K562 (cell line): ENCODE data around the gene WDR35. TPM values are rescaled to one million over a fixed set of nuclear protein-coding genes. Genes with fewer than 3 reads are reported as not detected.

Experiments
- ATAC-seq: fragments of 200-7000 bp; cut with Tn5 transposase; 3 replicates; pipeline ENCODE4 v1.9.1; 2020; ENCODE audit warnings: moderate library complexity
- BruUV-seq: library from RNA; stranded (reverse); fragments of 400-500 nt; replicated peaks from 2 replicates; lab custom pipeline; 2021; lab: Mats Ljungman, UMichigan
- CTCF ChIA-PET: fragments of 300-600 bp; formaldehyde crosslinking; extraction: SDS; loops from one replicate; lab custom pipeline; 2021; ENCODE audit warnings: low intra/inter-chr PET ratio; lab: Yijun Ruan, JAX
- POLR2A ChIA-PET: fragments of 300-600, 350-650 bp; sonication (Branson Sonifier 250); formaldehyde crosslinking; extraction: SDS; loops from one replicate; lab custom pipeline; 2021; ENCODE audit warnings: antibody characterized with exemption, inconsistent platforms; lab: Yijun Ruan, JAX
- DNase-seq, 4 experiments: peaks; one replicate each; pipeline versions ENCODE4 v3.0.0 to v3.0.0-alpha.2; 2011 to 2018; ENCODE audit warnings: low spot score in 3 of 4, mixed read lengths in 3 of 4; ENCODE audit errors: extremely low read depth in 1 of 4
- FAIRE-seq: peaks from 2 replicates; lab custom pipeline; 2011; peaks lifted over from hg19 to GRCh38; lab: Jason Lieb, UNC
- H2AFZ ChIP-seq: 2 replicates; pipeline ENCODE4 v1.6.0; 2011; ENCODE audit warnings: low read depth, low read length, control low read depth, inconsistent platforms
- H3K27ac ChIP-seq: fragments of 200-600 bp; 3 replicates; pipeline ENCODE4 v1.8.0; 2011; ENCODE audit warnings: low read depth, mild to moderate bottlenecking, control low read depth, inconsistent platforms, low read length, moderate library complexity, mixed read lengths; ENCODE audit errors: extremely low read depth
- H3K27me3 ChIP-seq, 2 experiments: fragments of 300-600 bp in 1 of 2; 2 replicates in 1 of 2; 3 replicates in 1 of 2; pipeline versions ENCODE4 v1.6.0 to v1.8.0; 2011; ENCODE audit warnings: inconsistent platforms in 2 of 2, low read length in 2 of 2, mild to moderate bottlenecking in 1 of 2, mixed read lengths in 1 of 2, moderate library complexity in 1 of 2; ENCODE audit not compliant: control insufficient read depth in 2 of 2, insufficient read depth in 2 of 2
- H3K36me3 ChIP-seq: fragments of 300-600 bp; 3 replicates; pipeline ENCODE4 v1.8.0; 2011; ENCODE audit warnings: mild to moderate bottlenecking, low read length, inconsistent platforms; ENCODE audit not compliant: control insufficient read depth, insufficient read depth
- H3K4me1 ChIP-seq, 2 experiments: fragments of 200-600 bp in 1 of 2; replicated peaks in 1 of 2; 2 replicates in 1 of 2; 3 replicates in 1 of 2; pipeline versions ENCODE4 v1.5.1 to v1.8.0; 2011; ENCODE audit warnings: inconsistent platforms in 2 of 2, low read length in 2 of 2, mild to moderate bottlenecking in 1 of 2, mixed read lengths in 1 of 2, moderate library complexity in 1 of 2; ENCODE audit not compliant: control insufficient read depth in 2 of 2, insufficient read depth in 2 of 2
- H3K4me2 ChIP-seq: 2 replicates; pipeline ENCODE4 v1.6.1; 2011; ENCODE audit warnings: low read length, control low read depth, inconsistent platforms, mixed read lengths; ENCODE audit not compliant: insufficient read depth
- H3K4me3 ChIP-seq: fragments of 200-600 bp; sonication (generic), shearing (Covaris generic); 2 replicates; pipeline ENCODE4 v1.5.1; 2016; ENCODE audit warnings: control low read depth, inconsistent platforms
- H3K79me2 ChIP-seq: fragments of 200-600 bp; 3 replicates; pipeline ENCODE4 v1.8.0; 2011; ENCODE audit warnings: low read length, inconsistent platforms; ENCODE audit not compliant: control insufficient read depth, insufficient read depth
- H3K9ac ChIP-seq, 2 experiments: 2 replicates each; pipeline versions ENCODE4 v1.6.0 to v1.6.1; 2011; ENCODE audit warnings: low read depth in 2 of 2, low read length in 2 of 2, control low read depth in 1 of 2, inconsistent platforms in 1 of 2, mild to moderate bottlenecking in 1 of 2, mixed read lengths in 1 of 2; ENCODE audit not compliant: insufficient read depth in 1 of 2
- H3K9me1 ChIP-seq: one replicate; pipeline ENCODE4 v1.6.0; 2011; ENCODE audit warnings: inconsistent platforms, mild to moderate bottlenecking, low read length, moderate library complexity; ENCODE audit not compliant: control insufficient read depth, insufficient read depth
- H3K9me3 ChIP-seq: replicated peaks from 2 replicates; pipeline ENCODE4 v1.5.1; 2011; ENCODE audit warnings: low read depth, low read length, inconsistent platforms; ENCODE audit not compliant: control insufficient read depth, insufficient read depth
- H4K20me1 ChIP-seq: replicated peaks from 2 replicates; pipeline ENCODE4 v1.6.1; 2011; ENCODE audit warnings: low read length, inconsistent platforms, mixed read lengths; ENCODE audit not compliant: control insufficient read depth, insufficient read depth
- FOXJ3 ChIP-seq: sonication (generic); formaldehyde crosslinking; IDR thresholded peaks from 2 replicates; pipeline ENCODE4 v1.4.0; 2020; ENCODE audit warnings: mild to moderate bottlenecking, missing genetic modification reagents
- HES1 ChIP-seq: fragments of 450-650 bp; IDR thresholded peaks from 2 replicates; pipeline ENCODE4 v1.6.1; 2016; ENCODE audit warnings: low read depth, mild to moderate bottlenecking, moderate library complexity
- MAFF ChIP-seq: IDR thresholded peaks from 2 replicates; pipeline ENCODE4 v1.6.1; 2012; ENCODE audit warnings: low read length, improper control_type of control experiment
- in situ Hi-C: fragments of 300-500 bp; cut with MboI; formaldehyde crosslinking; loops from 4 replicates; pipeline ENCODE4 v1.15.0; 2018; ENCODE audit warnings: inconsistent platforms, mixed read lengths
- intact Hi-C: fragments of 100-400 bp; cut with micrococcal nuclease; formaldehyde crosslinking; loops from 2 replicates; pipeline ENCODE4 v1.14.2; 2022
- polyA plus RNA-seq, 8 experiments: library from polyadenylated mRNA; depleted of rRNA in 4 of 8; stranded (reverse) in 5 of 8; unstranded in 3 of 8; fragments of >200 nt; fragmentation: Nextera tagmentation in 2 of 8; fragmentation: Illumina TruSeq in 1 of 8; extraction: Ambion mirVana in 2 of 8; extraction: Trizol in 1 of 8; gene quantifications; 2 replicates each; pipeline versions ENCODE4 v1.2.1 to v1.2.3, GENCODE V29; 2011 to 2014; ENCODE audit warnings: inconsistent platforms in 1 of 8, missing spikeins in 1 of 8
- total RNA-seq, 7 experiments: library from RNA; depleted of rRNA in 6 of 7; stranded (reverse); fragments of >200 nt in 6 of 7; fragmentation: Illumina TruSeq in 2 of 7; extraction: Trizol in 2 of 7; gene quantifications; 2 replicates each; pipeline versions ENCODE4 v1.2.1 to v1.2.3, GENCODE V29; 2011 to 2021; ENCODE audit warnings: low replicate concordance in 1 of 7
- TF ChIP-seq, protein P1 (sequence below): fragments of 450-650 bp; IDR thresholded peaks from 2 replicates; pipeline ENCODE4 v1.6.1; 2016; ENCODE audit warnings: mild to moderate bottlenecking

WDR35 gene
- total and polyA plus RNA-seq, 9 of the 15 experiments (the other 6 are each of a cell fraction or from before 2014, with no cell fraction given) = 3.3 to 13.1 (median 8.0) TPM

- no TSS peak for BruUV-seq
- ChIA-PET CTCF (no interaction called here), POLR2A (no interaction called here)
- ATAC-seq (no peak), DNase-seq (no peak), FAIRE-seq (no peak)
- intact Hi-C loops (no loop called here), in situ Hi-C loops (no loop called here)
- no peaks in the 10 kb centered on the region for H3K36me3 ChIP-seq
- H3K4me3 ChIP-seq = no peak overlapping the region
- peaks cover 11% of the 10 kb centered on the region; the same call in 1 of the 3 replicates for H3K79me2 ChIP-seq
- no peaks in the 10 kb centered on the region; a peak in 3 of 5 replicates for H3K27me3 ChIP-seq
- H3K9me3 ChIP-seq = no peaks in the 10 kb centered on the region
- no peak overlapping the region for H3K4me2 ChIP-seq
- H3K9ac ChIP-seq = no peak overlapping the region
- no peaks in the 10 kb centered on the region for H3K9me1 ChIP-seq
- no peaks in the 10 kb centered on the region for H4K20me1 ChIP-seq
- H3K4me1 ChIP-seq = peaks cover 0 to 9% of the 10 kb centered on the region in 2 experiments; a peak in 2 of 5 replicates
- no peak overlapping the region for H3K27ac ChIP-seq
- TF ChIP-seq MAFF = no peak
- no peak for TF ChIP-seq FOXJ3
- no peak for TF ChIP-seq HES1
- TF ChIP-seq, protein P1, sequence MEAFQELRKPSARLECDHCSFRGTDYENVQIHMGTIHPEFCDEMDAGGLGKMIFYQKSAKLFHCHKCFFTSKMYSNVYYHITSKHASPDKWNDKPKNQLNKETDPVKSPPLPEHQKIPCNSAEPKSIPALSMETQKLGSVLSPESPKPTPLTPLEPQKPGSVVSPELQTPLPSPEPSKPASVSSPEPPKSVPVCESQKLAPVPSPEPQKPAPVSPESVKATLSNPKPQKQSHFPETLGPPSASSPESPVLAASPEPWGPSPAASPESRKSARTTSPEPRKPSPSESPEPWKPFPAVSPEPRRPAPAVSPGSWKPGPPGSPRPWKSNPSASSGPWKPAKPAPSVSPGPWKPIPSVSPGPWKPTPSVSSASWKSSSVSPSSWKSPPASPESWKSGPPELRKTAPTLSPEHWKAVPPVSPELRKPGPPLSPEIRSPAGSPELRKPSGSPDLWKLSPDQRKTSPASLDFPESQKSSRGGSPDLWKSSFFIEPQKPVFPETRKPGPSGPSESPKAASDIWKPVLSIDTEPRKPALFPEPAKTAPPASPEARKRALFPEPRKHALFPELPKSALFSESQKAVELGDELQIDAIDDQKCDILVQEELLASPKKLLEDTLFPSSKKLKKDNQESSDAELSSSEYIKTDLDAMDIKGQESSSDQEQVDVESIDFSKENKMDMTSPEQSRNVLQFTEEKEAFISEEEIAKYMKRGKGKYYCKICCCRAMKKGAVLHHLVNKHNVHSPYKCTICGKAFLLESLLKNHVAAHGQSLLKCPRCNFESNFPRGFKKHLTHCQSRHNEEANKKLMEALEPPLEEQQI = no peak
- no peak overlapping the region for H2AFZ ChIP-seq
These were observed 3.8 kb upstream of the WDR35 start for GRCh38 chr2:19993731-19994130.
